ENCODE measurements around the gene C1QTNF5. TPM values are rescaled to one million over a fixed set of nuclear protein-coding genes. Genes with fewer than 3 reads are reported as not detected.
"Not testable (repeated sequence)": the region's sequence is repeated elsewhere in the genome, so short reads cannot be mapped to it uniquely, and the experiment has no call there.

The C1QTNF5 gene
- not detected in 2 replicates for total RNA-seq

- POLR2A ChIA-PET, result no interaction called here
- ATAC-seq (ENCODE audit: low read depth), result no peak
These were observed at the start of gene C1QTNF5 for GRCh38 chr11:119340335-119341221. Gene C1QTNF5 (minus strand): TSS chr11:119340883. CDS start chr11:119340397, 486 bp downstream.

GRCh38 chr11:119389611-119390254, 49.0 kb upstream of the C1QTNF5 start:
- intact Hi-C loops (cut with micrococcal nuclease), result no loop called here
- ATAC-seq (ENCODE audit: low read depth), result no peak
- no peak overlapping the region for H3K27ac Mint-ChIP-seq

More at GRCh38 chr11:119340335-119341221, at the start of gene C1QTNF5:
- CTCF ChIA-PET, result interaction anchor here (1.1 to 1.2 kb wide), 3 partner anchors 8 to 24 kb away, joined by 3 to 4 read pairs (median 3); no protein-coding TSS in a partner anchor
- no peak within 1 kb of the TSS for H3K27ac Mint-ChIP-seq
- H3K36me3 Mint-ChIP-seq (ENCODE audit: low read depth), result peaks cover 10% of the 10 kb centered on the region
- no peak for DNase-seq
- peak within 1 kb of the TSS; percentile 25 for H3K4me3 Mint-ChIP-seq
- H3K9me3 Mint-ChIP-seq, result no peaks in the 10 kb centered on the region
- intact Hi-C loops (cut with micrococcal nuclease), result loop anchor here (1.0 kb wide), 1 partner anchor 16 kb away; no protein-coding TSS in a partner anchor
- H3K4me1 Mint-ChIP-seq, result peaks cover 23% of the 10 kb centered on the region
- TF ChIP-seq CTCF (IDR thresholded peaks at IDR 0.05), result no peak
- H3K27me3 Mint-ChIP-seq, result peaks cover 36% of the 10 kb centered on the region

GRCh38 chr11:119388103-119388502, 47.4 kb upstream of the C1QTNF5 start:
- DNase-seq (no peak), ATAC-seq (ENCODE audit: low read depth) (no peak)
- intact Hi-C loops (cut with micrococcal nuclease), result no loop called here
- Mint-ChIP-seq H3K36me3 (ENCODE audit: low read depth) (no peaks in the 10 kb centered on the region), H3K4me1 (no peaks in the 10 kb centered on the region), H3K27ac (no peak overlapping the region), H3K9me3 (no peaks in the 10 kb centered on the region), H3K27me3 (peaks cover 19% of the 10 kb centered on the region), H3K4me3 (no peak overlapping the region)
- CTCF ChIA-PET, result no interaction called here
- TF ChIP-seq CTCF (IDR thresholded peaks at IDR 0.05), result no peak
- POLR2A ChIA-PET, result no interaction called here

More at GRCh38 chr11:119389611-119390254, 49.0 kb upstream of the C1QTNF5 start:
- POLR2A ChIA-PET, result no interaction called here
- CTCF ChIA-PET, result interaction anchor here (0.9 kb wide), 1 partner anchor 8 kb away, joined by 3 read pairs; the partner anchor contains the start of gene USP2
- Mint-ChIP-seq H3K4me3 (no peak overlapping the region), H3K27me3 (peaks cover 29% of the 10 kb centered on the region), H3K36me3 (ENCODE audit: low read depth) (no peaks in the 10 kb centered on the region), H3K9me3 (no peaks in the 10 kb centered on the region), H3K4me1 (no peaks in the 10 kb centered on the region)
- TF ChIP-seq CTCF (IDR thresholded peaks at IDR 0.05), result no peak
- no peak for DNase-seq

- ChIA-PET CTCF (no interaction called here), POLR2A (no interaction called here)
- H3K4me3 Mint-ChIP-seq, result no peak overlapping the region
- H3K36me3 Mint-ChIP-seq (ENCODE audit: low read depth), result no peaks in the 10 kb centered on the region
- no peak for DNase-seq
- H3K27ac Mint-ChIP-seq, result no peak overlapping the region
- no peaks in the 10 kb centered on the region for H3K9me3 Mint-ChIP-seq
- TF ChIP-seq CTCF (IDR thresholded peaks at IDR 0.05), result no peak
- intact Hi-C loops (cut with micrococcal nuclease), result no loop called here
- ATAC-seq (ENCODE audit: low read depth), result no peak
- peaks cover 6% of the 10 kb centered on the region for H3K27me3 Mint-ChIP-seq
- no peaks in the 10 kb centered on the region for H3K4me1 Mint-ChIP-seq
These were observed 43.6 kb upstream of the C1QTNF5 start for GRCh38 chr11:119384332-119384731.

GRCh38 chr11:119382513-119382912, 41.8 kb upstream of the C1QTNF5 start:
- CTCF ChIA-PET, result interaction anchor here (1.3 kb wide), 1 partner anchor 27 kb away, joined by 5 read pairs; no protein-coding TSS in a partner anchor
- ATAC-seq (ENCODE audit: low read depth); H3K4me1 Mint-ChIP-seq; POLR2A ChIA-PET; H3K4me3 Mint-ChIP-seq; H3K27ac Mint-ChIP-seq; H3K27me3 Mint-ChIP-seq; H3K9me3 Mint-ChIP-seq; DNase-seq; H3K36me3 Mint-ChIP-seq (ENCODE audit: low read depth); intact Hi-C loops (cut with micrococcal nuclease): not testable (repeated sequence)

Data from activated B cell treated with CpG ODN at 0.5 μM for 24 hours (primary cell).